Breast epithelium (tissue), 4 donors: ENCODE data around the gene VEGFB. TPM values are rescaled to one million over a fixed set of nuclear protein-coding genes. Genes with fewer than 3 reads are reported as not detected.
A peak's percentile ranks its signal among the peaks of the same experiment; 100 is the strongest.

Experiments
- DNase-seq, 2 donors: peaks; one replicate each; pipeline ENCODE4 v3.0.0-alpha.2; 2019; ENCODE audit warnings: low spot score in 2 of 2
- H3K27ac ChIP-seq, 2 donors: fragments of 200-600 bp; sonication (generic) in 1 of 2; one replicate each; pipeline ENCODE4 v1.5.1; 2016 to 2019; ENCODE audit warnings: mild to moderate bottlenecking in 1 of 2
- H3K27me3 ChIP-seq, 2 donors: fragments of 200-600 bp; sonication (generic) in 1 of 2; one replicate each; pipeline versions ENCODE4 v1.5.1 to v1.6.0; 2017 to 2019; ENCODE audit warnings: control low read depth in 1 of 2, mild to moderate bottlenecking in 1 of 2
- H3K36me3 ChIP-seq: fragments of 200-600 bp; one replicate; pipeline ENCODE4 v1.5.1; 2019
- H3K4me1 ChIP-seq, 2 donors: fragments of 200-600 bp; sonication (generic); one replicate each; pipeline ENCODE4 v1.5.1; 2016 to 2019; ENCODE audit warnings: control low read depth in 1 of 2
- H3K4me3 ChIP-seq, 3 donors: fragments of 200-600 bp; sonication (generic); 1 replicate in 2 of 3; 2 replicates in 1 of 3; pipeline ENCODE4 v1.5.1; 2016 to 2019; ENCODE audit warnings: mild to moderate bottlenecking in 3 of 3, moderate library complexity in 2 of 3
- H3K9me3 ChIP-seq, 2 donors: fragments of 200-600 bp; sonication (generic) in 1 of 2; one replicate each; pipeline ENCODE4 v1.5.1; 2016 to 2019; ENCODE audit warnings: control low read depth in 1 of 2
- CTCF ChIP-seq, 3 donors: fragments of 450-650 bp; IDR thresholded peaks; one replicate each; pipeline ENCODE4 v1.5.1; 2016 to 2017; ENCODE audit warnings: antibody characterized with exemption in 3 of 3, mild to moderate bottlenecking in 3 of 3, moderate library complexity in 3 of 3
- POLR2A ChIP-seq: fragments of 450-650 bp; IDR thresholded peaks from one replicate; pipeline ENCODE4 v1.6.1; 2016; ENCODE audit warnings: antibody characterized with exemption, mild to moderate bottlenecking, moderate library complexity
- POLR2AphosphoS5 ChIP-seq, 3 donors: sonication (generic); formaldehyde crosslinking; IDR thresholded peaks; one replicate each; pipeline ENCODE4 v1.6.1; 2017; ENCODE audit warnings: antibody characterized with exemption in 3 of 3
- intact Hi-C: fragments of 100-400 bp; cut with DNase I; formaldehyde crosslinking; loops from one replicate; pipeline ENCODE4 v1.15.1; 2023; ENCODE audit warnings: low total_unique reads
- total RNA-seq, 3 donors: library from RNA; depleted of rRNA; stranded (reverse); fragments of >200 nt; gene quantifications; one replicate each; pipeline ENCODE4 v1.1.0, GENCODE V29; 2016

VEGFB gene
- total RNA-seq, 3 donors from 2014 or later, result 45.1 to 223 (median 53.4) TPM

- H3K27ac ChIP-seq, result peak overlapping the region; percentile 91 to 95
- H3K4me1 ChIP-seq, result peaks cover 0 to 4% of the 10 kb centered on the region in 2 donors
- TF ChIP-seq CTCF (IDR thresholded peaks at IDR 0.05) (no peak), POLR2A (no peak), POLR2AphosphoS5 (IDR thresholded peaks at IDR 0.05) (no peak)
- H3K27me3 ChIP-seq, result no peaks in the 10 kb centered on the region
- no peak for DNase-seq
- peak overlapping the region; percentile 53 to 89 (median 87) for H3K4me3 ChIP-seq
- intact Hi-C loops, result no loop called here
- H3K36me3 ChIP-seq, result no peaks in the 10 kb centered on the region
- no peaks in the 10 kb centered on the region for H3K9me3 ChIP-seq
Observed at GRCh38 chr11:64227405-64227956, 6.9 kb upstream of the VEGFB start.

GRCh38 chr11:64229090-64229743 is 5.2 kb upstream of the VEGFB start:
- no peaks in the 10 kb centered on the region for H3K9me3 ChIP-seq
- DNase-seq, result no peak
- peaks cover 4 to 12% of the 10 kb centered on the region in 2 donors for H3K4me1 ChIP-seq
- H3K27me3 ChIP-seq, result no peaks in the 10 kb centered on the region
- H3K36me3 ChIP-seq, result no peaks in the 10 kb centered on the region
- TF ChIP-seq POLR2AphosphoS5 (IDR thresholded peaks at IDR 0.05), result no peak
- no peak for TF ChIP-seq POLR2A
- TF ChIP-seq CTCF (IDR thresholded peaks at IDR 0.05), result no peak
- peak overlapping the region in 2 of 3 donors; percentile 77 to 79 for H3K4me3 ChIP-seq
- H3K27ac ChIP-seq, result peak overlapping the region; percentile 62 to 94
- intact Hi-C loops, result no loop called here

GRCh38 chr11:64229744-64230170 is 4.6 kb upstream of the VEGFB start:
- DNase-seq, result no peak
- intact Hi-C loops, result no loop called here
- no peaks in the 10 kb centered on the region for H3K27me3 ChIP-seq
- TF ChIP-seq POLR2AphosphoS5 (IDR thresholded peaks at IDR 0.05) (no peak), CTCF (IDR thresholded peaks at IDR 0.05) (no peak), POLR2A (no peak)
- peaks cover 4 to 12% of the 10 kb centered on the region in 2 donors for H3K4me1 ChIP-seq
- H3K9me3 ChIP-seq, result no peaks in the 10 kb centered on the region
- H3K4me3 ChIP-seq, result peak overlapping the region; percentile 65 to 79 (median 77)
- no peaks in the 10 kb centered on the region for H3K36me3 ChIP-seq
- peak overlapping the region; percentile 94 for H3K27ac ChIP-seq

GRCh38 chr11:64230171-64230984 is 4.0 kb upstream of the VEGFB start, which contains the start of gene DNAJC4:
Gene DNAJC4, plus strand, starts transcription at chr11:64230548. Its CDS starts 307 bp downstream, at chr11:64230855.
- DNase-seq, result peak; percentile 90 to 91
- H3K4me1 ChIP-seq, result peaks cover 9 to 12% of the 10 kb centered on the region in 2 donors
- H3K9me3 ChIP-seq, result no peaks in the 10 kb centered on the region
- intact Hi-C loops, result no loop called here
- H3K4me3 ChIP-seq, result peak within 1 kb of the TSS; percentile 65 to 79 (median 77)
- no peaks in the 10 kb centered on the region for H3K27me3 ChIP-seq
- TF ChIP-seq POLR2A, result no peak
- peak in 2 of 3 donors; percentile 10 to 18 for TF ChIP-seq POLR2AphosphoS5 (IDR thresholded peaks at IDR 0.05)
- TF ChIP-seq CTCF (IDR thresholded peaks at IDR 0.05), result no peak
- peak within 1 kb of the TSS; percentile 94 for H3K27ac ChIP-seq
- H3K36me3 ChIP-seq, result no peaks in the 10 kb centered on the region
